Measurements from ENCODE around the gene FCER1G.

Gene FCER1G

GRCh38 chr1:161227196-161227871 lies 12.2 kb downstream of the FCER1G start:
- H3K9me3 ChIP-seq (ENCODE audit: insufficient read depth, low read length) = no peaks in the 10 kb centered on the region

GRCh38 chr1:161228032-161228431 lies 12.9 kb downstream of the FCER1G start:
- H3K4me2 ChIP-seq (ENCODE audit: low read depth, low read length, poor library complexity, severe bottlenecking) = no peak overlapping the region
- H3K27ac ChIP-seq (ENCODE audit: low read depth, low read length) = no peak overlapping the region
- TF ChIP-seq EZH2phosphoT487 (conservative IDR thresholded peaks at IDR 0.05; ENCODE audit: low read length) (no peak), CTCF (IDR thresholded peaks at IDR 0.05; ENCODE audit: insufficient read depth, low read length, poor library complexity, severe bottlenecking) (no peak)
- H3K27me3 ChIP-seq (ENCODE audit: low read length) = no peaks in the 10 kb centered on the region
- H2AFZ ChIP-seq (ENCODE audit: low read depth, low read length, severe bottlenecking) = no peak overlapping the region
- H3K4me3 ChIP-seq (ENCODE audit: insufficient read depth, low read length, poor library complexity, severe bottlenecking) = no peak overlapping the region
- H3K79me2 ChIP-seq (ENCODE audit: insufficient read depth, low read length) = no peaks in the 10 kb centered on the region
- no peaks in the 10 kb centered on the region for H3K36me3 ChIP-seq (ENCODE audit: low read length)
- H3K9ac ChIP-seq (ENCODE audit: low read length) = no peak overlapping the region
- no peaks in the 10 kb centered on the region for H3F3A ChIP-seq (ENCODE audit: insufficient read depth)
- H3K9me3 ChIP-seq (ENCODE audit: insufficient read depth, low read length) = no peaks in the 10 kb centered on the region
- no peaks in the 10 kb centered on the region for H4K20me1 ChIP-seq (ENCODE audit: low read depth, low read length)
- no peaks in the 10 kb centered on the region for H3K9me2 ChIP-seq (replicated peaks; ENCODE audit: insufficient read depth, low read length)

More at GRCh38 chr1:161227196-161227871, 12.2 kb downstream of the FCER1G start:
- Histone ChIP-seq H3K9me2 (replicated peaks; ENCODE audit: insufficient read depth, low read length) (no peaks in the 10 kb centered on the region), H3K79me2 (ENCODE audit: insufficient read depth, low read length) (no peaks in the 10 kb centered on the region), H4K20me1 (ENCODE audit: low read depth, low read length) (no peaks in the 10 kb centered on the region), H3K27ac (ENCODE audit: low read depth, low read length) (no peak overlapping the region), H3F3A (ENCODE audit: insufficient read depth) (no peaks in the 10 kb centered on the region), H3K4me3 (ENCODE audit: insufficient read depth, low read length, poor library complexity, severe bottlenecking) (peak overlapping the region; percentile 67), H3K27me3 (ENCODE audit: low read length) (no peaks in the 10 kb centered on the region), H3K9ac (ENCODE audit: low read length) (peak overlapping the region; percentile 66), H2AFZ (ENCODE audit: low read depth, low read length, severe bottlenecking) (no peak overlapping the region), H3K36me3 (ENCODE audit: low read length) (no peaks in the 10 kb centered on the region), H3K4me2 (ENCODE audit: low read depth, low read length, poor library complexity, severe bottlenecking) (peak overlapping the region; percentile 78)
- TF ChIP-seq EZH2phosphoT487 (conservative IDR thresholded peaks at IDR 0.05; ENCODE audit: low read length) = no peak
- TF ChIP-seq CTCF (IDR thresholded peaks at IDR 0.05; ENCODE audit: insufficient read depth, low read length, poor library complexity, severe bottlenecking) = peak; percentile 90

- Histone ChIP-seq H3K79me2 (ENCODE audit: insufficient read depth, low read length) (no peaks in the 10 kb centered on the region), H3K36me3 (ENCODE audit: low read length) (no peaks in the 10 kb centered on the region), H3K27me3 (ENCODE audit: low read length) (no peaks in the 10 kb centered on the region), H3K9me2 (replicated peaks; ENCODE audit: insufficient read depth, low read length) (no peaks in the 10 kb centered on the region), H3K9me3 (ENCODE audit: insufficient read depth, low read length) (no peaks in the 10 kb centered on the region), H3K9ac (ENCODE audit: low read length) (no peak overlapping the region), H3F3A (ENCODE audit: insufficient read depth) (no peaks in the 10 kb centered on the region), H3K27ac (ENCODE audit: low read depth, low read length) (no peak overlapping the region), H3K4me3 (ENCODE audit: insufficient read depth, low read length, poor library complexity, severe bottlenecking) (no peak overlapping the region), H3K4me2 (ENCODE audit: low read depth, low read length, poor library complexity, severe bottlenecking) (no peak overlapping the region), H4K20me1 (ENCODE audit: low read depth, low read length) (no peaks in the 10 kb centered on the region), H2AFZ (ENCODE audit: low read depth, low read length, severe bottlenecking) (no peak overlapping the region)
- TF ChIP-seq EZH2phosphoT487 (conservative IDR thresholded peaks at IDR 0.05; ENCODE audit: low read length) (no peak), CTCF (IDR thresholded peaks at IDR 0.05; ENCODE audit: insufficient read depth, low read length, poor library complexity, severe bottlenecking) (no peak)
These were observed 14.8 kb downstream of the FCER1G start for GRCh38 chr1:161229896-161230295.

Measured in SU-DHL-6 (cell line).